ENCODE measurements around the gene PPP1R3E. TPM values are rescaled to one million over a fixed set of nuclear protein-coding genes. Genes with fewer than 3 reads are reported as not detected.

PPP1R3E gene
- total and polyA plus RNA-seq, 9 donors = 6.8 to 26.4 (median 19.2) TPM

GRCh38 chr14:23344481-23344880, 41.8 kb upstream of the PPP1R3E start:
- H3K27ac ChIP-seq = no peak overlapping the region
- no peaks in the 10 kb centered on the region for H3K4me1 ChIP-seq (ENCODE audit: insufficient read depth)
- intact Hi-C loops (cut with DNase I) = no loop called here
- TF ChIP-seq CTCF (IDR thresholded peaks at IDR 0.05) = no peak
- TF ChIP-seq POLR2A (IDR thresholded peaks at IDR 0.05) = no peak
- no peak for TF ChIP-seq EP300 (IDR thresholded peaks at IDR 0.05)
- WGBS, 3 donors = 53 to 57% (median 56%) methylated on average over 3 of the region's 3 CpGs
- no peak for DNase-seq
- H3K27me3 ChIP-seq = no peaks in the 10 kb centered on the region
- H3K4me3 ChIP-seq = no peak overlapping the region
- no peaks in the 10 kb centered on the region for H3K36me3 ChIP-seq
- H3K9me3 ChIP-seq = no peaks in the 10 kb centered on the region

- no peak overlapping the region for H3K4me3 ChIP-seq
- TF ChIP-seq EP300 (IDR thresholded peaks at IDR 0.05) (no peak), CTCF (IDR thresholded peaks at IDR 0.05) (no peak), POLR2A (IDR thresholded peaks at IDR 0.05) (no peak)
- no peaks in the 10 kb centered on the region for H3K9me3 ChIP-seq
- 67 to 82% (median 74%) methylated on average over 1 of the region's 1 CpG for WGBS, 3 donors
- DNase-seq = no peak
- no peaks in the 10 kb centered on the region for H3K4me1 ChIP-seq (ENCODE audit: insufficient read depth)
- H3K36me3 ChIP-seq = no peaks in the 10 kb centered on the region
- intact Hi-C loops (cut with DNase I) = no loop called here
- no peaks in the 10 kb centered on the region for H3K27me3 ChIP-seq
- no peak overlapping the region for H3K27ac ChIP-seq
Measured at GRCh38 chr14:23339506-23340268, 37.0 kb upstream of the PPP1R3E start.

GRCh38 chr14:23335623-23336022, 33.0 kb upstream of the PPP1R3E start:
- H3K27me3 ChIP-seq = no peaks in the 10 kb centered on the region
- DNase-seq = no peak
- H3K27ac ChIP-seq = no peak overlapping the region
- H3K4me3 ChIP-seq = no peak overlapping the region
- TF ChIP-seq POLR2A (IDR thresholded peaks at IDR 0.05) = no peak
- no peak for TF ChIP-seq CTCF (IDR thresholded peaks at IDR 0.05)
- TF ChIP-seq EP300 (IDR thresholded peaks at IDR 0.05) = no peak
- H3K36me3 ChIP-seq = no peaks in the 10 kb centered on the region
- no peaks in the 10 kb centered on the region for H3K9me3 ChIP-seq
- WGBS, 3 donors = 81 to 90% (median 83%) methylated on average over 5 of the region's 5 CpGs
- no peaks in the 10 kb centered on the region for H3K4me1 ChIP-seq (ENCODE audit: insufficient read depth)
- intact Hi-C loops (cut with DNase I) = no loop called here

DNA sequence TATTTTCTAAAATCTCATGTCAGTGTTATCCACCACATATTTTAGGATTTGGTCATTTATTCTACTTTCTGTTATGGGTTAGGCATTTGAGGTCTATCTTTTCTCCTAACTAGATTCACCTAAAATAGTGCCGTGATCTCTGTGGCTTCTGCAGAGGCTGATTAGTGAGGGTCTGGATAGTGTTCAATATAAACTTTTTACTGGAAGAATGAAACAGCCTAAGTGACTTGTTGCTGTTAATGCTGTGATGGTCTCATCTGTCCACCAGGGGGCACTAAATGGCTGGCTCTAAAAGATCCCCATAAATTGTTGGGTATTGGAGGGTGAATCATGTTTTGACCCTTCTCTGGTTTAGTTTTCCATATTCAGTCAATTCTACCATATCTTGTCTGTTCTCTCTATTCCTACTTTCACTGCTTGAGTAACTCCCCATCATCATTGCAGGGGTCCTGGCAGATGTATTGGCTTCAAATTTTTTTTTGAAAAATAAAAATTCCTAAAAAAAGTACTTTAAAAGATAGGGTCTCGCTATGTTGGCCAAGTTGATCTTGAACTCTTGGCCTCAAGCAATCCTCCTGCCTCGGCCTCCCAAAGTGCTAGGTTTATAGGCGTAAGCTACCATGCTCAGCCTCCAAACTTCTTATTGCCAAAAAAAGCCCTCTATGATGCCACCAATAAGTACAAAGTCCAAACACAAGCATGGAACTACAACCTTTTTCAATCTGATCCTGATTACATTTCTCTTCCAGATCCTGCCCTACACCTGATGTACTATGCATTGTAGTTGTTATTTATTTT, 25.5 kb upstream of the PPP1R3E start:
- DNase-seq = peak in 4 of 5 donors; percentile 59 to 84 (median 66)
- peaks cover 2% of the 10 kb centered on the region for H3K4me1 ChIP-seq (ENCODE audit: insufficient read depth)
- WGBS, 3 donors = 12 to 18% (median 14%) methylated on average over 4 of the region's 4 CpGs
- no peaks in the 10 kb centered on the region for H3K36me3 ChIP-seq
- TF ChIP-seq CTCF (IDR thresholded peaks at IDR 0.05) (peak; percentile 68 to 85 (median 83)), EP300 (IDR thresholded peaks at IDR 0.05) (no peak)
- H3K27ac ChIP-seq = no peak overlapping the region
- no peaks in the 10 kb centered on the region for H3K9me3 ChIP-seq
- intact Hi-C loops (cut with DNase I) = loop anchor here (5.0 to 10.0 kb wide), 6 partner anchors 49 to 237 kb away; partner anchors contain the start of genes NGDN (in 3 of the 4), CMTM5 (in 2 of the 4), AP1G2 (in 1 of the 4) and THTPA (in 1 of the 4)
- no peaks in the 10 kb centered on the region for H3K27me3 ChIP-seq
- H3K4me3 ChIP-seq = no peak overlapping the region

All from ovary (tissue), 9 donors.